Endothelial cell of umbilical vein (primary cell): ENCODE results near the gene CCDC117.

Experiments used
- EZH2 ChIP-seq: IDR thresholded peaks from 2 replicates; pipeline ENCODE4 v1.6.1; 2012; ENCODE audit warnings: borderline replicate concordance, low read depth, mild to moderate bottlenecking, moderate library complexity, low read length, inconsistent platforms; ENCODE audit not compliant: severe bottlenecking
- FOS ChIP-seq: IDR thresholded peaks from 2 replicates; pipeline ENCODE4 v1.6.1; 2011; ENCODE audit warnings: mild to moderate bottlenecking, low read length, moderate library complexity, borderline replicate concordance; ENCODE audit not compliant: insufficient read depth
- JUN ChIP-seq: IDR thresholded peaks from 2 replicates; pipeline ENCODE4 v1.6.1; 2011; ENCODE audit warnings: borderline replicate concordance, low read depth; ENCODE audit not compliant: insufficient read length, insufficient read depth
- MAX ChIP-seq: IDR thresholded peaks from 2 replicates; pipeline ENCODE4 v1.6.1; 2011; ENCODE audit not compliant: insufficient read depth, insufficient read length
- MYC ChIP-seq: IDR thresholded peaks from one replicate; pipeline ENCODE4 v1.6.1; 2011; ENCODE audit warnings: mild to moderate bottlenecking, low read depth, low read length
- POLR2A ChIP-seq: IDR thresholded peaks from 2 replicates; pipeline ENCODE4 v1.6.1; 2012; ENCODE audit warnings: low read depth, mild to moderate bottlenecking, control low read depth, low read length
- POLR2AphosphoS5 ChIP-seq: IDR thresholded peaks from 2 replicates; pipeline ENCODE4 v1.6.1; 2012; ENCODE audit warnings: low read depth, mild to moderate bottlenecking, control low read depth, low read length, moderate library complexity; ENCODE audit not compliant: insufficient read depth
- TF ChIP-seq, protein P1 (sequence below), 2 donors: IDR thresholded peaks; 1 replicate in 1 of 2; 2 replicates in 1 of 2; pipeline ENCODE4 v1.5.1; 2011; ENCODE audit warnings: low read length in 2 of 2, mild to moderate bottlenecking in 2 of 2, moderate library complexity in 2 of 2, control low read depth in 1 of 2, inconsistent platforms in 1 of 2, low read depth in 1 of 2; ENCODE audit not compliant: insufficient read depth in 1 of 2; ENCODE audit errors: extremely low read depth in 1 of 2

- TF ChIP-seq POLR2A (no peak), MYC (no peak), POLR2AphosphoS5 (no peak), EZH2 (no peak), JUN (no peak), MAX (no peak), FOS (no peak)
- TF ChIP-seq, protein P1, sequence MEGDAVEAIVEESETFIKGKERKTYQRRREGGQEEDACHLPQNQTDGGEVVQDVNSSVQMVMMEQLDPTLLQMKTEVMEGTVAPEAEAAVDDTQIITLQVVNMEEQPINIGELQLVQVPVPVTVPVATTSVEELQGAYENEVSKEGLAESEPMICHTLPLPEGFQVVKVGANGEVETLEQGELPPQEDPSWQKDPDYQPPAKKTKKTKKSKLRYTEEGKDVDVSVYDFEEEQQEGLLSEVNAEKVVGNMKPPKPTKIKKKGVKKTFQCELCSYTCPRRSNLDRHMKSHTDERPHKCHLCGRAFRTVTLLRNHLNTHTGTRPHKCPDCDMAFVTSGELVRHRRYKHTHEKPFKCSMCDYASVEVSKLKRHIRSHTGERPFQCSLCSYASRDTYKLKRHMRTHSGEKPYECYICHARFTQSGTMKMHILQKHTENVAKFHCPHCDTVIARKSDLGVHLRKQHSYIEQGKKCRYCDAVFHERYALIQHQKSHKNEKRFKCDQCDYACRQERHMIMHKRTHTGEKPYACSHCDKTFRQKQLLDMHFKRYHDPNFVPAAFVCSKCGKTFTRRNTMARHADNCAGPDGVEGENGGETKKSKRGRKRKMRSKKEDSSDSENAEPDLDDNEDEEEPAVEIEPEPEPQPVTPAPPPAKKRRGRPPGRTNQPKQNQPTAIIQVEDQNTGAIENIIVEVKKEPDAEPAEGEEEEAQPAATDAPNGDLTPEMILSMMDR (IDR thresholded peaks at IDR 0.05; ENCODE audit: extremely low read depth in 1 of 2, insufficient read depth in 1 of 2, low read depth in 1 of 2, low read length in 2 of 2): no peak
These were observed 29.9 kb upstream of the CCDC117 start for GRCh38 chr22:28742562-28742962.
